ENCODE results near the gene PHETA1. TPM values are rescaled to one million over a fixed set of nuclear protein-coding genes. Genes with fewer than 3 reads are reported as not detected.

The PHETA1 gene
- polyA plus RNA-seq (2012; ENCODE audit: insufficient read depth, insufficient read length, low read depth) = 22.6 TPM

GRCh38 chr12:111368788-111369495 is at the start of gene PHETA1:
Gene PHETA1 (minus strand): TSS chr12:111369095. CDS start chr12:111363427, 5,668 bp downstream.
- DNase-seq = peak; percentile 95
- Histone ChIP-seq H3K36me3 (no peaks in the 10 kb centered on the region), H3K27me3 (no peaks in the 10 kb centered on the region), H3K4me3 (ENCODE audit: low read depth, low read length) (peak within 1 kb of the TSS; percentile 81), H3K4me1 (no peaks in the 10 kb centered on the region), H3K9me3 (no peaks in the 10 kb centered on the region)
- no peak for TF ChIP-seq CTCF (IDR thresholded peaks at IDR 0.05; ENCODE audit: low read depth, low read length)

DNA sequence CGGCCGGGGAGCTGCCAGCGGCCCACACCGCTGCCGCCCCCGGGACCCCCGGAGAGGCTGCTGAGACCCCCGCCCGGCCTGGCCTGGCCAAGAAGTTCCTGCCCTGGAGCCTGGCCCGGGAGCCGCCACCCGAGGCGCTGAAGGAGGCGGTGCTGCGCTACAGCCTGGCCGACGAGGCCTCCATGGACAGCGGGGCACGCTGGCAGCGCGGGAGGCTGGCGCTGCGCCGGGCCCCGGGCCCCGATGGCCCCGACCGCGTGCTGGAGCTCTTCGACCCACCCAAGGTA is 49.6 kb upstream of the PHETA1 start:
- TF ChIP-seq CTCF (IDR thresholded peaks at IDR 0.05; ENCODE audit: low read depth, low read length) = no peak
- Histone ChIP-seq H3K4me3 (ENCODE audit: low read depth, low read length) (no peak overlapping the region), H3K36me3 (peaks cover 18% of the 10 kb centered on the region), H3K9me3 (no peaks in the 10 kb centered on the region), H3K27me3 (no peaks in the 10 kb centered on the region), H3K4me1 (peaks cover 3% of the 10 kb centered on the region)
- DNase-seq = no peak

- peaks cover 18% of the 10 kb centered on the region for H3K36me3 ChIP-seq
- H3K4me1 ChIP-seq = peaks cover 8% of the 10 kb centered on the region
- H3K4me3 ChIP-seq (ENCODE audit: low read depth, low read length) = no peak overlapping the region
- DNase-seq = no peak
- no peaks in the 10 kb centered on the region for H3K27me3 ChIP-seq
- TF ChIP-seq CTCF (IDR thresholded peaks at IDR 0.05; ENCODE audit: low read depth, low read length) = no peak
- no peaks in the 10 kb centered on the region for H3K9me3 ChIP-seq
Measured at GRCh38 chr12:111417784-111418593, 49.1 kb upstream of the PHETA1 start.

DNA sequence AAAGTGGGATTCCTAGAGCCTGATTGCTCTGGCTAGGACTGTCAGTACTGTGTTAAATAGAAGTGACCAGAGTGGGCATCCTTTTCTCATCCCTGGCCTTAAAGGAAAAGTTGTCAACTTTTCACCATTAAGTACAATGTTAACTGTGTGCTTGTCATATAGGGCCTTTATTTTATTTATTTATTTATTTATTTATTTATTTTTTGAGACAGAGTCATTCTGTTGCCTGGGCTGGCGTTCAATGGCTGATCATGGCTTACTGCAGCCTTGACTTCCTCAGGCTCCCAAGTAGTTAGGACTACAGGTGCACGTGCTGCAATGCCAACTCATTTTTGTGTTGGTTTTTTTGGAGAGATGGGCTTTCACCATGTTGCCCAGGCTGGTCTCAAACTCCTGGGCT is 48.4 kb upstream of the PHETA1 start:
- no peak overlapping the region for H3K4me3 ChIP-seq (ENCODE audit: low read depth, low read length)
- H3K9me3 ChIP-seq = no peaks in the 10 kb centered on the region
- no peak for DNase-seq
- TF ChIP-seq CTCF (IDR thresholded peaks at IDR 0.05; ENCODE audit: low read depth, low read length) = no peak
- peaks cover 18% of the 10 kb centered on the region for H3K36me3 ChIP-seq
- no peaks in the 10 kb centered on the region for H3K27me3 ChIP-seq
- peaks cover 10% of the 10 kb centered on the region for H3K4me1 ChIP-seq

- Histone ChIP-seq H3K4me1 (peaks cover 21% of the 10 kb centered on the region), H3K9me3 (no peaks in the 10 kb centered on the region), H3K4me3 (ENCODE audit: low read depth, low read length) (no peak overlapping the region), H3K27me3 (no peaks in the 10 kb centered on the region), H3K36me3 (peaks cover 14% of the 10 kb centered on the region)
- no peak for TF ChIP-seq CTCF (IDR thresholded peaks at IDR 0.05; ENCODE audit: low read depth, low read length)
- DNase-seq = no peak
Measured at GRCh38 chr12:111414711-111415252, 45.9 kb upstream of the PHETA1 start.
